Kidney (tissue), 14 donors: ENCODE data around the gene PDGFRA. TPM values are rescaled to one million over a fixed set of nuclear protein-coding genes. Genes with fewer than 3 reads are reported as not detected.

ENCODE experiments used
- DNase-seq, 5 donors: peaks; one replicate each; pipeline ENCODE4 v3.0.0-alpha.2; 2013 to 2020
- FAIRE-seq: peaks from 2 replicates; lab custom pipeline; 2012; peaks lifted over from hg19 to GRCh38; lab: Jason Lieb, UNC
- H3K27ac ChIP-seq, 2 donors: one replicate each; pipeline ENCODE4 v1.7.0; 2013; ENCODE audit warnings: low read depth in 2 of 2, low read length in 2 of 2, inconsistent platforms in 1 of 2
- H3K27me3 ChIP-seq: one replicate; pipeline ENCODE4 v1.7.1; 2013; ENCODE audit warnings: low read length, inconsistent platforms; ENCODE audit not compliant: control insufficient read depth, insufficient read depth
- H3K36me3 ChIP-seq, 3 donors: one replicate each; pipeline versions ENCODE4 v1.7.0 to v1.7.1; 2013; ENCODE audit warnings: low read length in 3 of 3, control low read depth in 1 of 3, inconsistent platforms in 1 of 3; ENCODE audit not compliant: insufficient read depth in 3 of 3, control insufficient read depth in 2 of 3
- H3K4me1 ChIP-seq, 3 donors: one replicate each; pipeline versions ENCODE4 v1.7.0 to v1.7.1; 2013; ENCODE audit warnings: low read length in 3 of 3, inconsistent platforms in 1 of 3, low read depth in 1 of 3; ENCODE audit not compliant: control insufficient read depth in 2 of 3, insufficient read depth in 2 of 3
- H3K4me3 ChIP-seq, 3 donors: one replicate each; pipeline versions ENCODE4 v1.7.0 to v1.8.1; 2013; ENCODE audit warnings: low read length in 3 of 3, control low read depth in 1 of 3, inconsistent platforms in 1 of 3
- H3K9ac ChIP-seq, 3 donors: one replicate each; pipeline versions ENCODE4 v1.7.0 to v1.7.1; 2013; ENCODE audit warnings: low read length in 3 of 3, control low read depth in 1 of 3, inconsistent platforms in 1 of 3
- H3K9me3 ChIP-seq, 3 donors: one replicate each; pipeline versions ENCODE4 v1.7.0 to v1.7.1; 2013; ENCODE audit warnings: low read length in 3 of 3, control low read depth in 1 of 3, inconsistent platforms in 1 of 3; ENCODE audit not compliant: control insufficient read depth in 2 of 3, insufficient read depth in 1 of 3
- intact Hi-C: fragments of 100-400 bp; cut with DNase I; formaldehyde crosslinking; loops from one replicate; pipeline ENCODE4 v1.11.1; 2022
- polyA plus RNA-seq: library from polyadenylated mRNA; stranded (reverse); fragments of 350-450 nt; fragmentation: Illumina TruSeq; extraction: RNeasy Lipid Tissue Mini Kit (QIAGEN cat#74804); gene quantifications from one replicate; pipeline ENCODE4 v1.2.3, GENCODE V29; 2014; ENCODE audit warnings: low read depth, low replicate concordance; ENCODE audit not compliant: insufficient read depth
- total RNA-seq: library from RNA; stranded (reverse); fragmentation: NEBNext Ultra II Directional; extraction: Animal tissue kit (Norgen Biotek cat#: 25700); gene quantifications from one replicate; pipeline ENCODE4 v1.2.1, GENCODE V29; 2021
- TF ChIP-seq, protein P1 (sequence below): IDR thresholded peaks from 3 replicates; pipeline ENCODE4 v1.5.1; 2012; ENCODE audit warnings: mild to moderate bottlenecking, moderate library complexity, borderline replicate concordance; ENCODE audit not compliant: insufficient read depth; ENCODE audit errors: extremely low read depth
- donor health status: control.
- donor health status: control.
- donor health status: control.
- donor health status: control.
- donor health status: control.
- donor health status: DM: yes; HTN: yes; CAD: no.
- donor health status: Normal renal cell carcinoma (clear cell type).

Gene PDGFRA
- total and polyA plus RNA-seq, 2 donors from 2014 or later = 12.3 to 71.0 TPM

DNA sequence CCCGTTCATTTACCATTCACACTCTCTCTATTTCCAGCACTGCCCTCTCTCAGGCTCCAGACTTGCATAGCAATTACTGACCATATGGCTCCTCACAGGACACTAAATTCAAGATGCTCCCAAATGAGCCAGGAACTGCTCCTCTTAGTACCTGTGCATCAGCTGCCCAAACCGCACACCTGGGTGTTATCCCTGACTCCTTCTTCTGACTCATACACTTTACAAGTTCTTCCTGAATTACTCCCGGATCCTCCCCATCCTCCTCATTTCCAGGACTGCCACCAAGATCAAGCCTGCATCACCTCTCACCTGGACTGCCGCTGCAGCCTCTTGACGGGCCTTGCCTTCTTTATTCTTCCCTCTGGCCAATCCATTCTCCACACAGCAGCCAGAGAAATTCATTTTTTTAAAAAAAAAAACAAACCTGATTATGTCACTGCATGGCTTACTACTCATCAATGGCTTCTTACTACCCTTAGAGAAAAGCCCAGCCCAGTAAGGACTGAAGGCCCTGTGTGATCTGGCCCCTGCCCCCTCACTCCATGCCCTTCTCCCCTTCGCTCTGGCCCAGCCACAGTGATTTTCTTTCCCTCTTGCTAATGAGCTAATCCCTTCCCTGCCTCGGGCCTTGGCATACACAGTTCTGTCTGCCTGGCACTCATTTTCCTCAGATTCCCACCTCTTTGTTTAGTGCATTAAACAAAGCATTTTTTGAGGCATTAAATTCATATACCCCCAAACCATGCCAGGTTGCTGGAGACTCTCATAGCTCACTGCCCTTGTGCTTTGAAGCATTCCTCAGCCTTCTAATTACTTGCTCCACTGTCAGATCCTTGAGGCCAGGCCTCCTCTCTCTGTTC is 92.0 kb downstream of the PDGFRA start:
- H3K27me3 ChIP-seq = no peaks in the 10 kb centered on the region
- no peak for DNase-seq
- intact Hi-C loops = no loop called here
- no peaks in the 10 kb centered on the region for H3K4me1 ChIP-seq
- TF ChIP-seq, protein P1, sequence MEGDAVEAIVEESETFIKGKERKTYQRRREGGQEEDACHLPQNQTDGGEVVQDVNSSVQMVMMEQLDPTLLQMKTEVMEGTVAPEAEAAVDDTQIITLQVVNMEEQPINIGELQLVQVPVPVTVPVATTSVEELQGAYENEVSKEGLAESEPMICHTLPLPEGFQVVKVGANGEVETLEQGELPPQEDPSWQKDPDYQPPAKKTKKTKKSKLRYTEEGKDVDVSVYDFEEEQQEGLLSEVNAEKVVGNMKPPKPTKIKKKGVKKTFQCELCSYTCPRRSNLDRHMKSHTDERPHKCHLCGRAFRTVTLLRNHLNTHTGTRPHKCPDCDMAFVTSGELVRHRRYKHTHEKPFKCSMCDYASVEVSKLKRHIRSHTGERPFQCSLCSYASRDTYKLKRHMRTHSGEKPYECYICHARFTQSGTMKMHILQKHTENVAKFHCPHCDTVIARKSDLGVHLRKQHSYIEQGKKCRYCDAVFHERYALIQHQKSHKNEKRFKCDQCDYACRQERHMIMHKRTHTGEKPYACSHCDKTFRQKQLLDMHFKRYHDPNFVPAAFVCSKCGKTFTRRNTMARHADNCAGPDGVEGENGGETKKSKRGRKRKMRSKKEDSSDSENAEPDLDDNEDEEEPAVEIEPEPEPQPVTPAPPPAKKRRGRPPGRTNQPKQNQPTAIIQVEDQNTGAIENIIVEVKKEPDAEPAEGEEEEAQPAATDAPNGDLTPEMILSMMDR = no peak
- no peak overlapping the region for H3K27ac ChIP-seq
- FAIRE-seq = no peak
- H3K36me3 ChIP-seq = no peaks in the 10 kb centered on the region
- H3K9me3 ChIP-seq = no peaks in the 10 kb centered on the region
- H3K4me3 ChIP-seq = no peak overlapping the region
- no peak overlapping the region for H3K9ac ChIP-seq

GRCh38 chr4:54322818-54323417 is 93.8 kb downstream of the PDGFRA start:
- no peak for FAIRE-seq
- H3K4me3 ChIP-seq = no peak overlapping the region
- no peaks in the 10 kb centered on the region for H3K27me3 ChIP-seq
- H3K9me3 ChIP-seq = no peaks in the 10 kb centered on the region
- no peaks in the 10 kb centered on the region for H3K36me3 ChIP-seq
- H3K4me1 ChIP-seq = no peaks in the 10 kb centered on the region
- peak in 4 of 5 donors; percentile 72 to 89 (median 78) for DNase-seq
- no peak overlapping the region for H3K9ac ChIP-seq
- TF ChIP-seq, protein P1 = peak; percentile 51
- intact Hi-C loops = no loop called here
- no peak overlapping the region for H3K27ac ChIP-seq

GRCh38 chr4:54330896-54331295 is 101.8 kb downstream of the PDGFRA start:
- Histone ChIP-seq H3K36me3 (no peaks in the 10 kb centered on the region), H3K9ac (no peak overlapping the region), H3K27me3 (no peaks in the 10 kb centered on the region), H3K27ac (no peak overlapping the region), H3K4me3 (no peak overlapping the region), H3K9me3 (no peaks in the 10 kb centered on the region), H3K4me1 (no peaks in the 10 kb centered on the region)
- intact Hi-C loops = no loop called here
- DNase-seq (no peak), FAIRE-seq (no peak)
- TF ChIP-seq, protein P1 = no peak
